Stimulated activated CD4-positive, alpha-beta T cell treated with anti-CD3 and anti-CD28 coated beads, Interleukin-1b, Interleukin-23, amount 100 ng/mL, for 24 hours (primary cell): ENCODE data around the gene MTTP.

Source experiments
- DNase-seq, 4 experiments: peaks; one replicate each; pipeline ENCODE4 v3.0.0-alpha.2; 2020; ENCODE audit warnings: low read depth in 4 of 4, low spot score in 1 of 4

Gene MTTP

GRCh38 chr4:99665983-99666382 is 91.4 kb downstream of the MTTP start:
- no peak for DNase-seq

- DNase-seq, result no peak
Measured at GRCh38 chr4:99668472-99668871, 93.8 kb downstream of the MTTP start.

- no peak for DNase-seq
Measured at GRCh38 chr4:99669084-99669483, 94.5 kb downstream of the MTTP start.

GRCh38 chr4:99670409-99671073 is 95.9 kb downstream of the MTTP start:
- no peak for DNase-seq
